Stimulated activated naive CD4-positive, alpha-beta T cell treated with Interleukin-2 at 50 U/mL for 16 hours (primary cell): ENCODE results near the gene CTXN1.
"Not testable (repeated sequence)": the region's sequence is repeated elsewhere in the genome, so short reads cannot be mapped to it uniquely, and the experiment has no call there.

Experiments used
- DNase-seq: peaks from one replicate; lab custom pipeline; 2025; lab: John Stamatoyannopoulos, UW

The CTXN1 gene

GRCh38 chr19:7926021-7926726, at the start of gene CTXN1:
CTXN1 (minus strand) TSS chr19:7926135; CDS start chr19:7925538, 597 bp downstream.
- peak; percentile 57 for DNase-seq

GRCh38 chr19:7975037-7975436, 49.1 kb upstream of the CTXN1 start:
- no peak for DNase-seq

GRCh38 chr19:7973883-7974282, 47.9 kb upstream of the CTXN1 start:
- DNase-seq: no peak

- no peak for DNase-seq
These were observed 45.9 kb upstream of the CTXN1 start for GRCh38 chr19:7971553-7972520.

- no peak for DNase-seq
These were observed 44.9 kb upstream of the CTXN1 start for GRCh38 chr19:7970716-7971448.

GRCh38 chr19:7969555-7969939, 43.6 kb upstream of the CTXN1 start:
- no peak for DNase-seq

GRCh38 chr19:7968796-7969554, 43.0 kb upstream of the CTXN1 start:
- DNase-seq: no peak

- DNase-seq: no peak
These were observed 42.3 kb upstream of the CTXN1 start for GRCh38 chr19:7968008-7968795.

GRCh38 chr19:7965921-7966665, 40.2 kb upstream of the CTXN1 start:
- DNase-seq: no peak

GRCh38 chr19:7965259-7965841, 39.4 kb upstream of the CTXN1 start:
- no peak for DNase-seq

- no peak for DNase-seq
These were observed 37.6 kb upstream of the CTXN1 start for GRCh38 chr19:7963566-7963965.

- DNase-seq: no peak
These were observed 36.8 kb upstream of the CTXN1 start for GRCh38 chr19:7962644-7963268.

GRCh38 chr19:7961920-7962626, 36.1 kb upstream of the CTXN1 start:
- DNase-seq: no peak

GRCh38 chr19:7961082-7961481, 35.1 kb upstream of the CTXN1 start:
- not testable (repeated sequence) for DNase-seq

GRCh38 chr19:7959211-7959610, 33.3 kb upstream of the CTXN1 start:
- DNase-seq: no peak

GRCh38 chr19:7955696-7956095, 29.8 kb upstream of the CTXN1 start:
- DNase-seq: no peak

- DNase-seq: no peak
These were observed 27.6 kb upstream of the CTXN1 start for GRCh38 chr19:7953576-7953975.

GRCh38 chr19:7953060-7953459, 27.1 kb upstream of the CTXN1 start:
- no peak for DNase-seq

GRCh38 chr19:7947939-7948338, 22.0 kb upstream of the CTXN1 start:
- DNase-seq: no peak
